HG02943 (cell line): ENCODE results near the gene SRPRA.

Experiments
- ATAC-seq: cut with Tn5 transposase; IDR thresholded peaks from one replicate; pipeline ENCODE4 v1.9.1; 2021; ENCODE audit warnings: mild to moderate bottlenecking, low read depth, moderate library complexity; ENCODE audit not compliant: unreplicated experiment

SRPRA gene

GRCh38 chr11:126231725-126232459 is 36.8 kb downstream of the SRPRA start:
- no peak for ATAC-seq

GRCh38 chr11:126229858-126230540 is 38.7 kb downstream of the SRPRA start:
- no peak for ATAC-seq

GRCh38 chr11:126226334-126227084 is 42.2 kb downstream of the SRPRA start:
- no peak for ATAC-seq

GRCh38 chr11:126225295-126225665 is 43.4 kb downstream of the SRPRA start:
- ATAC-seq: no peak

GRCh38 chr11:126224647-126225294 is 43.9 kb downstream of the SRPRA start:
- ATAC-seq: no peak

GRCh38 chr11:126219547-126219946 is 49.1 kb downstream of the SRPRA start:
- ATAC-seq: no peak

GRCh38 chr11:126217491-126217890 is 51.2 kb downstream of the SRPRA start:
- no peak for ATAC-seq

- no peak for ATAC-seq
These were observed 52.0 kb downstream of the SRPRA start for GRCh38 chr11:126216526-126217305.

- ATAC-seq: no peak
These were observed 53.9 kb downstream of the SRPRA start for GRCh38 chr11:126214841-126215240.

GRCh38 chr11:126214441-126214840 is 54.3 kb downstream of the SRPRA start:
- no peak for ATAC-seq
